Left lung (tissue), 10 donors: ENCODE results near the gene GSN. TPM values are rescaled to one million over a fixed set of nuclear protein-coding genes. Genes with fewer than 3 reads are reported as not detected.

Experiments used
- ATAC-seq: fragments of 200-7000 bp; cut with Tn5 transposase; one replicate; pipeline ENCODE4 v1.9.1; 2020; ENCODE audit warnings: moderate library complexity
- DNase-seq, 4 donors: peaks; one replicate each; pipeline ENCODE4 v3.0.0-alpha.2; 2013 to 2020
- H3K27ac ChIP-seq, 2 donors: fragments of 200-600 bp; sonication (generic) in 1 of 2; one replicate each; pipeline versions ENCODE4 v1.5.0 to v1.8.0; 2020 to 2021
- H3K27me3 ChIP-seq, 2 donors: fragments of 200-600 bp; sonication (generic) in 1 of 2; one replicate each; pipeline versions ENCODE4 v1.5.0 to v1.8.0; 2020 to 2021
- H3K36me3 ChIP-seq, 2 donors: fragments of 200-600 bp; sonication (generic) in 1 of 2; one replicate each; pipeline versions ENCODE4 v1.5.0 to v1.8.0; 2020 to 2021
- H3K4me1 ChIP-seq, 2 donors: fragments of 200-600 bp; one replicate each; pipeline ENCODE4 v1.8.0; 2021
- H3K4me3 ChIP-seq, 2 donors: fragments of 200-600 bp; sonication (generic) in 1 of 2; one replicate each; pipeline versions ENCODE4 v1.5.0 to v1.8.0; 2020 to 2021; ENCODE audit warnings: mild to moderate bottlenecking in 1 of 2
- H3K9me3 ChIP-seq, 2 donors: fragments of 200-600 bp; sonication (generic) in 1 of 2; one replicate each; pipeline versions ENCODE4 v1.5.0 to v1.8.0; 2020 to 2021
- intact Hi-C, 2 donors: fragments of 100-400 bp; cut with DNase I; formaldehyde crosslinking; loops; one replicate each; pipeline versions ENCODE4 v1.11.2 to v1.14.2; 2022
- polyA plus RNA-seq, 6 donors: library from polyadenylated mRNA; unstranded; fragments of 120-200 nt; gene quantifications; one replicate each; pipeline ENCODE4 v1.2.1, GENCODE V29; 2013; ENCODE audit not compliant: insufficient read length in 6 of 6
- total RNA-seq, 2 donors: library from RNA; stranded (reverse); fragmentation: NEBNext Ultra II Directional; extraction: Animal tissue kit (Norgen Biotek cat#: 25700); gene quantifications; one replicate each; pipeline ENCODE4 v1.2.1, GENCODE V29; 2021
- TF ChIP-seq, protein P1 (sequence below), 2 donors: fragments of 200-600 bp; sonication (generic) in 1 of 2; IDR thresholded peaks; one replicate each; pipeline versions ENCODE4 v1.5.0 to v1.8.0; 2021; ENCODE audit warnings: antibody characterized with exemption in 2 of 2
- donor health status: DM: no; HTN: yes; CAD: no.
- donor health status: DM: no; HTN: no; CAD: no.

Gene GSN
- total and polyA plus RNA-seq, 8 donors, result 43.0 to 485 (median 54.9) TPM

- ATAC-seq (no peak), DNase-seq (no peak)
- intact Hi-C loops, result no loop called here
- Histone ChIP-seq H3K27me3 (no peaks in the 10 kb centered on the region), H3K4me1 (peaks cover 0 to 16% of the 10 kb centered on the region in 2 donors), H3K27ac (no peak overlapping the region), H3K9me3 (no peaks in the 10 kb centered on the region), H3K4me3 (no peak overlapping the region), H3K36me3 (peaks cover 0 to 5% of the 10 kb centered on the region in 2 donors)
- TF ChIP-seq, protein P1, sequence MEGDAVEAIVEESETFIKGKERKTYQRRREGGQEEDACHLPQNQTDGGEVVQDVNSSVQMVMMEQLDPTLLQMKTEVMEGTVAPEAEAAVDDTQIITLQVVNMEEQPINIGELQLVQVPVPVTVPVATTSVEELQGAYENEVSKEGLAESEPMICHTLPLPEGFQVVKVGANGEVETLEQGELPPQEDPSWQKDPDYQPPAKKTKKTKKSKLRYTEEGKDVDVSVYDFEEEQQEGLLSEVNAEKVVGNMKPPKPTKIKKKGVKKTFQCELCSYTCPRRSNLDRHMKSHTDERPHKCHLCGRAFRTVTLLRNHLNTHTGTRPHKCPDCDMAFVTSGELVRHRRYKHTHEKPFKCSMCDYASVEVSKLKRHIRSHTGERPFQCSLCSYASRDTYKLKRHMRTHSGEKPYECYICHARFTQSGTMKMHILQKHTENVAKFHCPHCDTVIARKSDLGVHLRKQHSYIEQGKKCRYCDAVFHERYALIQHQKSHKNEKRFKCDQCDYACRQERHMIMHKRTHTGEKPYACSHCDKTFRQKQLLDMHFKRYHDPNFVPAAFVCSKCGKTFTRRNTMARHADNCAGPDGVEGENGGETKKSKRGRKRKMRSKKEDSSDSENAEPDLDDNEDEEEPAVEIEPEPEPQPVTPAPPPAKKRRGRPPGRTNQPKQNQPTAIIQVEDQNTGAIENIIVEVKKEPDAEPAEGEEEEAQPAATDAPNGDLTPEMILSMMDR (IDR thresholded peaks at IDR 0.05), result no peak
Measured at GRCh38 chr9:121234832-121235161, 33.2 kb upstream of the GSN start.

- peaks cover 0 to 16% of the 10 kb centered on the region in 2 donors for H3K4me1 ChIP-seq
- DNase-seq (no peak), ATAC-seq (no peak)
- TF ChIP-seq, protein P1 (IDR thresholded peaks at IDR 0.05), result no peak
- no peaks in the 10 kb centered on the region for H3K27me3 ChIP-seq
- H3K27ac ChIP-seq, result no peak overlapping the region
- intact Hi-C loops, result no loop called here
- H3K9me3 ChIP-seq, result no peaks in the 10 kb centered on the region
- H3K36me3 ChIP-seq, result peaks cover 0 to 5% of the 10 kb centered on the region in 2 donors
- H3K4me3 ChIP-seq, result no peak overlapping the region
Measured at GRCh38 chr9:121235512-121235911, 32.5 kb upstream of the GSN start.

- H3K27ac ChIP-seq, result no peak overlapping the region
- TF ChIP-seq, protein P1 (IDR thresholded peaks at IDR 0.05), result no peak
- H3K4me1 ChIP-seq, result peaks cover 0 to 16% of the 10 kb centered on the region in 2 donors
- H3K27me3 ChIP-seq, result no peaks in the 10 kb centered on the region
- DNase-seq, result no peak
- no peak for ATAC-seq
- no peaks in the 10 kb centered on the region for H3K9me3 ChIP-seq
- intact Hi-C loops, result no loop called here
- H3K36me3 ChIP-seq, result peaks cover 0 to 5% of the 10 kb centered on the region in 2 donors
- H3K4me3 ChIP-seq, result no peak overlapping the region
Measured at GRCh38 chr9:121237916-121238315, 30.0 kb upstream of the GSN start.

- Histone ChIP-seq H3K36me3 (peaks cover 0 to 5% of the 10 kb centered on the region in 2 donors), H3K27ac (no peak overlapping the region), H3K4me1 (peaks cover 0 to 9% of the 10 kb centered on the region in 2 donors), H3K27me3 (no peaks in the 10 kb centered on the region), H3K4me3 (no peak overlapping the region), H3K9me3 (peaks cover 0 to 7% of the 10 kb centered on the region in 2 donors)
- TF ChIP-seq, protein P1 (IDR thresholded peaks at IDR 0.05), result no peak
- no peak for ATAC-seq
- DNase-seq, result no peak
- intact Hi-C loops, result no loop called here
Measured at GRCh38 chr9:121239071-121239470, 28.9 kb upstream of the GSN start.

DNA sequence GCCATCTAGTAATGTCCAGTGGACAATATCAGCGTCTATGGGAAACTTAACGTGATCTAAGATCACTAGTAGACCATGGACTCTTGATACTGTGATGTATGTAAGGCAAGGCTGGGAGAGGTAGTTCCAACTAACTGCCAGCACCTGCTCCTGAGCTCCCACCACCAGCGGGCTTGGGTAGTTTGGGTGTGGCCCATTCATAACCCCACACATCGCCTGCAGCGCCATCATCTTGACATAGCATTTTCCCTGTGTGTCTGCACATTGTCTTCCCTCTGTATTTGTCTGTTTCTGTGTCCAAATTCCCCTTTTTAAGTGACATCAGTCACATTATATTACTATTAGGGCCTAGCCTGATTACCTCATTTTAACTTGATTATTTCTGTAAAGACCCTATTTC lies 28.1 kb upstream of the GSN start:
- H3K4me1 ChIP-seq, result peaks cover 0 to 1% of the 10 kb centered on the region in 2 donors
- peaks cover 0 to 5% of the 10 kb centered on the region in 2 donors for H3K36me3 ChIP-seq
- TF ChIP-seq, protein P1 (IDR thresholded peaks at IDR 0.05), result no peak
- no peak overlapping the region for H3K4me3 ChIP-seq
- no peaks in the 10 kb centered on the region for H3K27me3 ChIP-seq
- no peak overlapping the region for H3K27ac ChIP-seq
- ATAC-seq (no peak), DNase-seq (no peak)
- intact Hi-C loops, result no loop called here
- H3K9me3 ChIP-seq, result peaks cover 0 to 12% of the 10 kb centered on the region in 2 donors
